Upper lobe of right lung (tissue), 1 donor: Measurements from ENCODE around the gene ASB4. TPM values are rescaled to one million over a fixed set of nuclear protein-coding genes. Genes with fewer than 3 reads are reported as not detected.
A peak's percentile ranks its signal among the peaks of the same experiment; 100 is the strongest.

ENCODE experiments used
- ATAC-seq: fragments of 200-7000 bp; cut with Tn5 transposase; one replicate; pipeline ENCODE4 v1.9.1; 2020; ENCODE audit warnings: mild to moderate bottlenecking, moderate library complexity
- DNase-seq: peaks from one replicate; pipeline ENCODE4 v3.0.0-alpha.2; 2020
- H3K27ac ChIP-seq: fragments of 200-600 bp; one replicate; pipeline ENCODE4 v1.8.0; 2022
- H3K27me3 ChIP-seq: fragments of 200-600 bp; one replicate; pipeline ENCODE4 v1.8.0; 2022; ENCODE audit warnings: mild to moderate bottlenecking
- H3K36me3 ChIP-seq: fragments of 200-600 bp; one replicate; pipeline ENCODE4 v1.8.0; 2022
- H3K4me1 ChIP-seq: fragments of 200-600 bp; one replicate; pipeline ENCODE4 v1.8.0; 2022
- H3K4me3 ChIP-seq: fragments of 200-600 bp; one replicate; pipeline ENCODE4 v1.8.0; 2022; ENCODE audit warnings: mild to moderate bottlenecking
- H3K9me3 ChIP-seq: fragments of 200-600 bp; one replicate; pipeline ENCODE4 v1.8.0; 2022
- intact Hi-C: fragments of 100-400 bp; cut with DNase I; formaldehyde crosslinking; loops from one replicate; pipeline ENCODE4 v1.11.0; 2022
- total RNA-seq: library from RNA; stranded (reverse); fragmentation: NEBNext Ultra II Directional; extraction: Animal tissue kit (Norgen Biotek cat#: 25700); gene quantifications from one replicate; pipeline ENCODE4 v1.2.1, GENCODE V29; 2021
- TF ChIP-seq, protein P1 (sequence below): fragments of 200-600 bp; IDR thresholded peaks from one replicate; pipeline ENCODE4 v1.8.0; 2022; ENCODE audit warnings: antibody characterized with exemption
- donor health status: DM: no; HTN: yes; CAD: no; lungs with severe emphysema.

Gene ASB4
- total RNA-seq, 1 donor from 2014 or later, result 0.49 TPM

- H3K36me3 ChIP-seq, result no peaks in the 10 kb centered on the region
- H3K4me1 ChIP-seq, result no peaks in the 10 kb centered on the region
- TF ChIP-seq, protein P1, sequence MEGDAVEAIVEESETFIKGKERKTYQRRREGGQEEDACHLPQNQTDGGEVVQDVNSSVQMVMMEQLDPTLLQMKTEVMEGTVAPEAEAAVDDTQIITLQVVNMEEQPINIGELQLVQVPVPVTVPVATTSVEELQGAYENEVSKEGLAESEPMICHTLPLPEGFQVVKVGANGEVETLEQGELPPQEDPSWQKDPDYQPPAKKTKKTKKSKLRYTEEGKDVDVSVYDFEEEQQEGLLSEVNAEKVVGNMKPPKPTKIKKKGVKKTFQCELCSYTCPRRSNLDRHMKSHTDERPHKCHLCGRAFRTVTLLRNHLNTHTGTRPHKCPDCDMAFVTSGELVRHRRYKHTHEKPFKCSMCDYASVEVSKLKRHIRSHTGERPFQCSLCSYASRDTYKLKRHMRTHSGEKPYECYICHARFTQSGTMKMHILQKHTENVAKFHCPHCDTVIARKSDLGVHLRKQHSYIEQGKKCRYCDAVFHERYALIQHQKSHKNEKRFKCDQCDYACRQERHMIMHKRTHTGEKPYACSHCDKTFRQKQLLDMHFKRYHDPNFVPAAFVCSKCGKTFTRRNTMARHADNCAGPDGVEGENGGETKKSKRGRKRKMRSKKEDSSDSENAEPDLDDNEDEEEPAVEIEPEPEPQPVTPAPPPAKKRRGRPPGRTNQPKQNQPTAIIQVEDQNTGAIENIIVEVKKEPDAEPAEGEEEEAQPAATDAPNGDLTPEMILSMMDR, result no peak
- peaks cover 6% of the 10 kb centered on the region for H3K27me3 ChIP-seq
- no peaks in the 10 kb centered on the region for H3K9me3 ChIP-seq
- H3K4me3 ChIP-seq, result no peak overlapping the region
- H3K27ac ChIP-seq, result no peak overlapping the region
- intact Hi-C loops, result no loop called here
- ATAC-seq (no peak), DNase-seq (no peak)
Measured at GRCh38 chr7:95508780-95509179, 23.0 kb downstream of the ASB4 start.

DNA sequence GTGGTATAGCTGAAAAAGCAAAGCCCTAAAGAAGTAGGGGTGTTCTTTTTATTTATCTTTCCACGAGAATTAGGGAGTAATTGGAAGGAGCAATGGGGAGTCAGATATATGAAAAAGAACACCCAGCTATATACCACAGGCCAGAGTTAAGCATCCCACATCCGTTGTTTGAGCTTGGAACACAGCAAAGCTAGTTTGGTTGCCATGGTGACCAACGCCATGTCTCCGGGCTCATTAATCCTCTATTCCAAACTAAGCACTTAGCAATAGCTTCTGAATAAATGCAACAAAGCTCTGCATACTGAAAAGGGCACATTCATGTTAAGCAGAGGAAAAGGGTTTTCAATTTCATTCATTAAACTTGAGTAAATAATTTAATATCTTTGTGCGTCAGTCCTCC is 23.5 kb downstream of the ASB4 start:
- intact Hi-C loops, result no loop called here
- Histone ChIP-seq H3K27ac (no peak overlapping the region), H3K36me3 (no peaks in the 10 kb centered on the region), H3K4me1 (no peaks in the 10 kb centered on the region), H3K27me3 (peaks cover 6% of the 10 kb centered on the region), H3K4me3 (no peak overlapping the region), H3K9me3 (no peaks in the 10 kb centered on the region)
- DNase-seq (no peak), ATAC-seq (no peak)
- TF ChIP-seq, protein P1, result no peak

DNA sequence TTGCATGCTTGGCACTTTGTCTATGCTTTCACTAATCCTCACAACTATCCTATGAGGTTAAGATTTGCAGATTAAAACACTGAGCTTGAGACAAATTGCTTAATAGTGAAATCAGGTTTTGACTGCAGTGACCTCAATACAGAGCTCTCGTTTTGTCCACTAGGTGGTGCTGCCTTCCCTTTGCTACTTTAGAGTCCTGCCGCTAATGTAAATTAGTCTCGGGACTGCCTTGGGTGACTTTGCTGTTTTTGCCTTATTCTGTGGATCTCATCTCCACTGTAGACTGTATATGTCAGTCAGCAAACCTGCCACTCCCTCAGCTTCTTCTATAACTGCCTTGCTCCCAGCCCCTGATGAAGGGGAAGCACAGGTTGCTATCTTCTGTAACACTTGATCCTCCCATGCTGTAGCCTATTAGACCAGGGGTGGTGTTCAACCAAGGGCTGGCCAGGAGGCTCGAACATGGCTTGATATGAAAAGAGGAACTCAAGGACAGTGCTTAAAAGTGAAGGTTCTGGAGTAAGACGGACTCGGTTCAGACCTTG is 26.0 kb downstream of the ASB4 start:
- TF ChIP-seq, protein P1, result peak; percentile 91
- no peaks in the 10 kb centered on the region for H3K4me1 ChIP-seq
- no peaks in the 10 kb centered on the region for H3K36me3 ChIP-seq
- peaks cover 6% of the 10 kb centered on the region for H3K27me3 ChIP-seq
- H3K9me3 ChIP-seq, result no peaks in the 10 kb centered on the region
- ATAC-seq (peak; percentile 96), DNase-seq (no peak)
- no peak overlapping the region for H3K27ac ChIP-seq
- no peak overlapping the region for H3K4me3 ChIP-seq
- intact Hi-C loops, result no loop called here

DNA sequence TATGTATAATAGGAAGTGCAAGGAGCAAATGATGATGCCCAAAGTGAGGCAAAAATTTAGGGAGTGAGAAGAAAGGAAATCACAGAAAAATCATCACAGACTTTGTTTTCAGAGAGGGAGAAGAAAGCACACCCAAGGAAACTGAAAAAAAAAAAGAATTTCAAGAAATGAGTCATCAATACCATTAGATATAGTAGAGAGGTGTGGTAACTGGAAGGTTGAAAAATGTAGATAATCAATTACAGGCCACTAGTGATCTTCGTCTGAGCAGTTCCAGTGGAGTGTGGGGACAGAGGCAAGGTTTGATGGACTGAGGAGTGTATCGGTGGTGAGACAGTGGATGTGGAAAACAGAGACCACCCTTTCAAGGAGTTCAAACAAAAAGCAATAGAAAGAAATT is 31.7 kb downstream of the ASB4 start:
- Histone ChIP-seq H3K4me3 (no peak overlapping the region), H3K36me3 (no peaks in the 10 kb centered on the region), H3K27me3 (no peaks in the 10 kb centered on the region), H3K4me1 (no peaks in the 10 kb centered on the region), H3K27ac (no peak overlapping the region), H3K9me3 (no peaks in the 10 kb centered on the region)
- no peak for DNase-seq
- ATAC-seq, result no peak
- TF ChIP-seq, protein P1, result no peak
- intact Hi-C loops, result no loop called here

DNA sequence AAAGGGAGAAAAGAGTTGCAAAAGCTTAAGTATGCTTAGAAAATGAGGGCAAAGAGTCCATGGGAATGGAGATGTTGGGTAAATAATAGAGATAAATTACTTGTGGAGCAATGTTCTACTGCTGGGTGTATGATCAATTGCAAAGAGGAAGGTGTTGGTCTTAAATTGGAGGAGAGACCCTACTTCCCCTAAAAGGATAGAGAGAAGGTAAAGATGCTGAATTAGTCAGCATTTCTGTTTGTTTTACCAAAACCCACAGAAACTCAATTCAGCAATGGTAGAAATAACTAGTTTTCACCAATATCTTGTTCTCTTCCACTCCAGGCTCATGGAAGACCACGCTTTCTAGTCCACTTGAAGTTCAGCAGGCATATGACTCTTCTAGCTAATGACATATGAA is 32.1 kb downstream of the ASB4 start:
- no peaks in the 10 kb centered on the region for H3K9me3 ChIP-seq
- intact Hi-C loops, result no loop called here
- DNase-seq (no peak), ATAC-seq (no peak)
- no peaks in the 10 kb centered on the region for H3K4me1 ChIP-seq
- TF ChIP-seq, protein P1, result no peak
- no peak overlapping the region for H3K4me3 ChIP-seq
- H3K36me3 ChIP-seq, result no peaks in the 10 kb centered on the region
- no peak overlapping the region for H3K27ac ChIP-seq
- no peaks in the 10 kb centered on the region for H3K27me3 ChIP-seq

GRCh38 chr7:95520136-95520535 is 34.4 kb downstream of the ASB4 start:
- no peak for DNase-seq
- intact Hi-C loops, result no loop called here
- Histone ChIP-seq H3K36me3 (no peaks in the 10 kb centered on the region), H3K4me3 (no peak overlapping the region), H3K9me3 (no peaks in the 10 kb centered on the region), H3K4me1 (no peaks in the 10 kb centered on the region), H3K27ac (no peak overlapping the region), H3K27me3 (no peaks in the 10 kb centered on the region)
- no peak for ATAC-seq
- TF ChIP-seq, protein P1, result no peak
